Astrocyte (in vitro differentiated cells and primary cell): ENCODE results near the gene LSM14A. TPM values are rescaled to one million over a fixed set of nuclear protein-coding genes. Genes with fewer than 3 reads are reported as not detected.

Source experiments
- DNase-seq: peaks from one replicate; pipeline ENCODE4 v3.0.0-alpha.2; 2010; ENCODE audit warnings: low read depth
- FAIRE-seq: peaks from 2 replicates; lab custom pipeline; 2011; peaks lifted over from hg19 to GRCh38; lab: Jason Lieb, UNC
- H2AFZ ChIP-seq: 2 replicates; pipeline ENCODE4 v1.6.0; 2012; ENCODE audit warnings: low read depth, low read length, inconsistent platforms
- H3K27ac ChIP-seq: 2 replicates; pipeline ENCODE4 v1.5.1; 2011; ENCODE audit warnings: low read depth, low read length, inconsistent platforms
- H3K27me3 ChIP-seq: 2 replicates; pipeline ENCODE4 v1.6.0; 2011; ENCODE audit warnings: low read length, inconsistent platforms; ENCODE audit not compliant: insufficient read depth
- H3K36me3 ChIP-seq: 2 replicates; pipeline ENCODE4 v1.5.1; 2011; ENCODE audit warnings: low read length, inconsistent platforms; ENCODE audit not compliant: insufficient read depth
- H3K4me1 ChIP-seq: 2 replicates; pipeline ENCODE4 v1.5.1; 2011; ENCODE audit warnings: low read length, inconsistent platforms; ENCODE audit not compliant: insufficient read depth
- H3K4me2 ChIP-seq: 2 replicates; pipeline ENCODE4 v1.6.0; 2012; ENCODE audit warnings: low read length, inconsistent platforms
- H3K4me3 ChIP-seq: 2 replicates; pipeline ENCODE4 v1.5.1; 2011; ENCODE audit warnings: low read depth, mild to moderate bottlenecking, low read length, inconsistent platforms; ENCODE audit not compliant: insufficient read depth
- H3K79me2 ChIP-seq: 2 replicates; pipeline ENCODE4 v1.6.0; 2012; ENCODE audit warnings: mild to moderate bottlenecking, low read length, inconsistent platforms; ENCODE audit not compliant: insufficient read depth
- H3K9ac ChIP-seq: 2 replicates; pipeline ENCODE4 v1.6.0; 2012; ENCODE audit warnings: mild to moderate bottlenecking, low read length, inconsistent platforms
- H3K9me3 ChIP-seq: 2 replicates; pipeline ENCODE4 v1.5.1; 2012; ENCODE audit warnings: low read depth, mild to moderate bottlenecking, low read length, inconsistent platforms; ENCODE audit not compliant: insufficient read depth
- H4K20me1 ChIP-seq: 2 replicates; pipeline ENCODE4 v1.6.0; 2012; ENCODE audit warnings: low read length, inconsistent platforms; ENCODE audit not compliant: insufficient read depth
- H3K27ac Mint-ChIP-seq: one replicate; pipeline ENCODE4 v1.8.0; 2021; ENCODE audit warnings: mild to moderate bottlenecking, mixed read lengths; ENCODE audit not compliant: unreplicated experiment
- H3K27me3 Mint-ChIP-seq: one replicate; pipeline ENCODE4 v1.8.0; 2021; ENCODE audit warnings: low read depth, mixed read lengths; ENCODE audit not compliant: unreplicated experiment
- H3K36me3 Mint-ChIP-seq: one replicate; pipeline ENCODE4 v1.8.0; 2021; ENCODE audit warnings: low read depth, mixed read lengths; ENCODE audit not compliant: unreplicated experiment
- H3K4me1 Mint-ChIP-seq: one replicate; pipeline ENCODE4 v1.8.0; 2021; ENCODE audit warnings: low read depth, mixed read lengths; ENCODE audit not compliant: unreplicated experiment
- H3K4me3 Mint-ChIP-seq: one replicate; pipeline ENCODE4 v1.8.0; 2021; ENCODE audit warnings: mild to moderate bottlenecking, moderate library complexity, mixed read lengths; ENCODE audit not compliant: unreplicated experiment
- H3K9me3 Mint-ChIP-seq: one replicate; pipeline ENCODE4 v1.8.0; 2021; ENCODE audit warnings: mild to moderate bottlenecking, mixed read lengths; ENCODE audit not compliant: unreplicated experiment
- EZH2 ChIP-seq: IDR thresholded peaks from 2 replicates; pipeline ENCODE4 v1.6.1; 2012; ENCODE audit warnings: mild to moderate bottlenecking, low read length, inconsistent platforms; ENCODE audit not compliant: insufficient read depth
- total RNA-seq: library from RNA; stranded (reverse); gene quantifications from 2 replicates; pipeline ENCODE4 v1.2.1, GENCODE V29; 2021
- TF ChIP-seq, protein P1 (sequence below): IDR thresholded peaks from 2 replicates; pipeline ENCODE4 v1.5.1; 2011; ENCODE audit warnings: low read depth, mild to moderate bottlenecking, inconsistent platforms, low read length, moderate library complexity; ENCODE audit not compliant: insufficient read depth

Gene LSM14A
- total RNA-seq, 1 donor from 2014 or later: 88.4 TPM

DNA sequence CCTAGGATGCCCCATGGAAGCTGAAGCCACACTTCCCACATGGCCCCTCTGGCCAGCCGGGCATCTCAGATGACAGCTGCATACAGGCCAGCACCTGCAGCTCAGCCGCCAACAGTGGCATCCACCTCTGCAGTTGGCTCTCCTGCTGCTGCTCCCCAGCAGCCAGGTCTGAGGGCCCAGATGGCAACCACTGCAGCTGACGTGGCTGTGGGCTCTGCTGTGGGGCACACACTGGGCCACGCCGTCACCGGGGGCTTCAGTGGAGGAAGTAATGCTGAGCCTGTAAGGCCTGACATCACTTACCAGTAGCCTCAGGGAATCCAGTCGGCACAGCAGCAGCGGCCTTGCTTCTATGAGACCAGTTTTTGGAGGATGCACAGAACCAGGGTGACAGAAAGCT lies 45.3 kb upstream of the LSM14A start:
- H3K4me3 Mint-ChIP-seq: no peak overlapping the region
- H3K79me2 ChIP-seq: no peaks in the 10 kb centered on the region
- FAIRE-seq: no peak
- no peak overlapping the region for H3K4me3 ChIP-seq
- no peaks in the 10 kb centered on the region for H3K9me3 ChIP-seq
- H3K4me2 ChIP-seq: no peak overlapping the region
- no peaks in the 10 kb centered on the region for H3K4me1 ChIP-seq
- no peak overlapping the region for H3K9ac ChIP-seq
- H3K27me3 Mint-ChIP-seq: no peaks in the 10 kb centered on the region
- H3K9me3 Mint-ChIP-seq: no peaks in the 10 kb centered on the region
- no peak overlapping the region for H2AFZ ChIP-seq
- H3K27me3 ChIP-seq: no peaks in the 10 kb centered on the region
- no peaks in the 10 kb centered on the region for H4K20me1 ChIP-seq
- peaks cover 2% of the 10 kb centered on the region for H3K4me1 Mint-ChIP-seq
- no peak for TF ChIP-seq EZH2
- TF ChIP-seq, protein P1, sequence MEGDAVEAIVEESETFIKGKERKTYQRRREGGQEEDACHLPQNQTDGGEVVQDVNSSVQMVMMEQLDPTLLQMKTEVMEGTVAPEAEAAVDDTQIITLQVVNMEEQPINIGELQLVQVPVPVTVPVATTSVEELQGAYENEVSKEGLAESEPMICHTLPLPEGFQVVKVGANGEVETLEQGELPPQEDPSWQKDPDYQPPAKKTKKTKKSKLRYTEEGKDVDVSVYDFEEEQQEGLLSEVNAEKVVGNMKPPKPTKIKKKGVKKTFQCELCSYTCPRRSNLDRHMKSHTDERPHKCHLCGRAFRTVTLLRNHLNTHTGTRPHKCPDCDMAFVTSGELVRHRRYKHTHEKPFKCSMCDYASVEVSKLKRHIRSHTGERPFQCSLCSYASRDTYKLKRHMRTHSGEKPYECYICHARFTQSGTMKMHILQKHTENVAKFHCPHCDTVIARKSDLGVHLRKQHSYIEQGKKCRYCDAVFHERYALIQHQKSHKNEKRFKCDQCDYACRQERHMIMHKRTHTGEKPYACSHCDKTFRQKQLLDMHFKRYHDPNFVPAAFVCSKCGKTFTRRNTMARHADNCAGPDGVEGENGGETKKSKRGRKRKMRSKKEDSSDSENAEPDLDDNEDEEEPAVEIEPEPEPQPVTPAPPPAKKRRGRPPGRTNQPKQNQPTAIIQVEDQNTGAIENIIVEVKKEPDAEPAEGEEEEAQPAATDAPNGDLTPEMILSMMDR: no peak
- no peaks in the 10 kb centered on the region for H3K36me3 ChIP-seq
- no peak overlapping the region for H3K27ac Mint-ChIP-seq
- H3K27ac ChIP-seq: no peak overlapping the region
- H3K36me3 Mint-ChIP-seq: no peaks in the 10 kb centered on the region
- no peak for DNase-seq

DNA sequence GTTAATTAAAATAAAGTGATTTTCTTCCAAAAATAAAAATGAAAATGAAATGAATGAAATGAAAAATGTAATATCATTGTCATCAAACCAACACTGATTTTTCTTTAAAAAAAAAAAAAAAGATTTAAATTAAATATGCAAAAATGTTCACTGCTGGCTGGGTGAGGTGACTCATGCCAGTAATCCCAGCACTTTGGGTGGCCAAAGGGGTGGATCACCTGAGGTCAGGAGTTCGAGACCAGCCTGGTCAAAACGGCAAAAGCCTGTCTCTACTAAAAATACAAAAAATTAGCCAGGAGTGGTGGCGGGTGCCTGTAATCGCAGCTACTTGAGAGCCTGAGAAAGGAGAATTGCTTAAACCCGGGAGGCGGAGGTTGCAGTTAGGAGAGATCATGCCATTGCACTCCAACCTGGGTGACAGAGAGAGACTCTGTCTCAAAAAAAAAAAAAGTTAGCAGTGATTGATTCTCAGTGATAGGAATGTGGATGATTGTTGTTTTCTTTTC lies 44.6 kb upstream of the LSM14A start:
- H3K4me2 ChIP-seq: no peak overlapping the region
- DNase-seq (no peak), FAIRE-seq (no peak)
- Mint-ChIP-seq H3K9me3 (no peaks in the 10 kb centered on the region), H3K4me1 (peaks cover 2% of the 10 kb centered on the region), H3K27me3 (no peaks in the 10 kb centered on the region), H3K27ac (no peak overlapping the region), H3K4me3 (no peak overlapping the region), H3K36me3 (no peaks in the 10 kb centered on the region)
- H3K27me3 ChIP-seq: no peaks in the 10 kb centered on the region
- no peaks in the 10 kb centered on the region for H3K36me3 ChIP-seq
- H3K79me2 ChIP-seq: no peaks in the 10 kb centered on the region
- no peak overlapping the region for H2AFZ ChIP-seq
- H3K9ac ChIP-seq: no peak overlapping the region
- no peak overlapping the region for H3K27ac ChIP-seq
- H3K4me1 ChIP-seq: no peaks in the 10 kb centered on the region
- TF ChIP-seq, protein P1: no peak
- TF ChIP-seq EZH2: no peak
- H3K4me3 ChIP-seq: no peak overlapping the region
- H3K9me3 ChIP-seq: no peaks in the 10 kb centered on the region
- H4K20me1 ChIP-seq: no peaks in the 10 kb centered on the region

DNA sequence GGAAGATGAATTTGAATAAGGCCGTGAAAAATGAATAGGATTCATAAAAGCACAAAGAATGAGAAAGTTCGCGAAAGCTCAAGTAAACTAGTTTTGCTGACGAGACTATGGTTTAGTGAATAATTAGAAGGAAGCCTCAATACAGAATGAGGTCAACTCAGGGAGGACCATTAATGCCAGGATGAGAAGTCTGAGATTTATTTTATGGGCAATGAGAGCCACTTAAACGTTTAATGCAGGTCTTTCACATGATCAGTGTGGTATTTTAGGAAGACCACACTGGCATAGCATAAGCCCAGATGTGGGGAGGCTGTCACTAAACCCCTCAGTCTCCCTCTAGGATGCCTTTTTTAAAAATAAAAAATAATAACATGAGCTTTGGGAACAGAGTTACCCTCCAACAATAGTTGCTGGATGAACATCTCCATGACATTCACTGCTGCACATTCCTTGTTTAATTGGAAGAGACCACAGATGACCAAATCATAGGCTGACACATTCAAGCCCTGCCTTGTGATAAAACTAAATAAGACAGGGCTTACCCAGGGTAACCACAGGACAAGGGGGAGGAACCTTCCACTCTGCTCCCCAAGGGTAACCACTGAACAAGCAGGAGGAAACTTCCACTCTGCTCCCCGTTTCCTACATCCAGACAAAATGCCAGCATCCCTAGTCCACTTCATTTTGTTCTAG lies 43.6 kb upstream of the LSM14A start:
- H3K9me3 ChIP-seq: no peaks in the 10 kb centered on the region
- no peak overlapping the region for H3K4me3 ChIP-seq
- H3K4me2 ChIP-seq: no peak overlapping the region
- Mint-ChIP-seq H3K36me3 (no peaks in the 10 kb centered on the region), H3K4me1 (peaks cover 2% of the 10 kb centered on the region), H3K27ac (no peak overlapping the region), H3K4me3 (no peak overlapping the region), H3K9me3 (no peaks in the 10 kb centered on the region), H3K27me3 (no peaks in the 10 kb centered on the region)
- no peak overlapping the region for H3K27ac ChIP-seq
- H3K4me1 ChIP-seq: no peaks in the 10 kb centered on the region
- FAIRE-seq (no peak), DNase-seq (no peak)
- H2AFZ ChIP-seq: no peak overlapping the region
- no peaks in the 10 kb centered on the region for H4K20me1 ChIP-seq
- H3K79me2 ChIP-seq: no peaks in the 10 kb centered on the region
- H3K9ac ChIP-seq: no peak overlapping the region
- no peaks in the 10 kb centered on the region for H3K36me3 ChIP-seq
- H3K27me3 ChIP-seq: no peaks in the 10 kb centered on the region
- TF ChIP-seq, protein P1: no peak
- no peak for TF ChIP-seq EZH2
